ENCODE data around the gene PATL1. TPM values are rescaled to one million over a fixed set of nuclear protein-coding genes. Genes with fewer than 3 reads are reported as not detected.

The PATL1 gene
- total and polyA plus RNA-seq, 2 experiments from 2014 or later: 12.9 to 19.6 TPM

DNA sequence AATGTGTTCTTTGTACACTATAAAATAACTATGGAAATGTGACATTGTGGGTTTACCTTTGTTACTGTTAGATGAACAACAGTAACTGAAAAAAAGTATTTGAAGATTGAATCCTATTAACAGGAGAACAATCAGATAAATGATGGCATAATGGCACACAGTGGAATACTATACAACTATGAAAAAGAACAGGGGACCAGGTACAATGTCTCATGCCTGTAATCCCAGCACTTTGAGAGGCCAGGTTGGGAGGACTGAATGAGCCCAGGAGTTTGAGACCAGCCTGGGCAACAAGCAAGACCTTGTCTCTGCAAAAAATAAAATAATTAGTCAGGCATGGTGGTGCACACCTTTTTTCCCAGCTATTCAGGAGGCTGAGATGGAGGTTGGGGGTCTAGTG lies 38.8 kb downstream of the PATL1 start (continued):
- TF ChIP-seq, protein P1, sequence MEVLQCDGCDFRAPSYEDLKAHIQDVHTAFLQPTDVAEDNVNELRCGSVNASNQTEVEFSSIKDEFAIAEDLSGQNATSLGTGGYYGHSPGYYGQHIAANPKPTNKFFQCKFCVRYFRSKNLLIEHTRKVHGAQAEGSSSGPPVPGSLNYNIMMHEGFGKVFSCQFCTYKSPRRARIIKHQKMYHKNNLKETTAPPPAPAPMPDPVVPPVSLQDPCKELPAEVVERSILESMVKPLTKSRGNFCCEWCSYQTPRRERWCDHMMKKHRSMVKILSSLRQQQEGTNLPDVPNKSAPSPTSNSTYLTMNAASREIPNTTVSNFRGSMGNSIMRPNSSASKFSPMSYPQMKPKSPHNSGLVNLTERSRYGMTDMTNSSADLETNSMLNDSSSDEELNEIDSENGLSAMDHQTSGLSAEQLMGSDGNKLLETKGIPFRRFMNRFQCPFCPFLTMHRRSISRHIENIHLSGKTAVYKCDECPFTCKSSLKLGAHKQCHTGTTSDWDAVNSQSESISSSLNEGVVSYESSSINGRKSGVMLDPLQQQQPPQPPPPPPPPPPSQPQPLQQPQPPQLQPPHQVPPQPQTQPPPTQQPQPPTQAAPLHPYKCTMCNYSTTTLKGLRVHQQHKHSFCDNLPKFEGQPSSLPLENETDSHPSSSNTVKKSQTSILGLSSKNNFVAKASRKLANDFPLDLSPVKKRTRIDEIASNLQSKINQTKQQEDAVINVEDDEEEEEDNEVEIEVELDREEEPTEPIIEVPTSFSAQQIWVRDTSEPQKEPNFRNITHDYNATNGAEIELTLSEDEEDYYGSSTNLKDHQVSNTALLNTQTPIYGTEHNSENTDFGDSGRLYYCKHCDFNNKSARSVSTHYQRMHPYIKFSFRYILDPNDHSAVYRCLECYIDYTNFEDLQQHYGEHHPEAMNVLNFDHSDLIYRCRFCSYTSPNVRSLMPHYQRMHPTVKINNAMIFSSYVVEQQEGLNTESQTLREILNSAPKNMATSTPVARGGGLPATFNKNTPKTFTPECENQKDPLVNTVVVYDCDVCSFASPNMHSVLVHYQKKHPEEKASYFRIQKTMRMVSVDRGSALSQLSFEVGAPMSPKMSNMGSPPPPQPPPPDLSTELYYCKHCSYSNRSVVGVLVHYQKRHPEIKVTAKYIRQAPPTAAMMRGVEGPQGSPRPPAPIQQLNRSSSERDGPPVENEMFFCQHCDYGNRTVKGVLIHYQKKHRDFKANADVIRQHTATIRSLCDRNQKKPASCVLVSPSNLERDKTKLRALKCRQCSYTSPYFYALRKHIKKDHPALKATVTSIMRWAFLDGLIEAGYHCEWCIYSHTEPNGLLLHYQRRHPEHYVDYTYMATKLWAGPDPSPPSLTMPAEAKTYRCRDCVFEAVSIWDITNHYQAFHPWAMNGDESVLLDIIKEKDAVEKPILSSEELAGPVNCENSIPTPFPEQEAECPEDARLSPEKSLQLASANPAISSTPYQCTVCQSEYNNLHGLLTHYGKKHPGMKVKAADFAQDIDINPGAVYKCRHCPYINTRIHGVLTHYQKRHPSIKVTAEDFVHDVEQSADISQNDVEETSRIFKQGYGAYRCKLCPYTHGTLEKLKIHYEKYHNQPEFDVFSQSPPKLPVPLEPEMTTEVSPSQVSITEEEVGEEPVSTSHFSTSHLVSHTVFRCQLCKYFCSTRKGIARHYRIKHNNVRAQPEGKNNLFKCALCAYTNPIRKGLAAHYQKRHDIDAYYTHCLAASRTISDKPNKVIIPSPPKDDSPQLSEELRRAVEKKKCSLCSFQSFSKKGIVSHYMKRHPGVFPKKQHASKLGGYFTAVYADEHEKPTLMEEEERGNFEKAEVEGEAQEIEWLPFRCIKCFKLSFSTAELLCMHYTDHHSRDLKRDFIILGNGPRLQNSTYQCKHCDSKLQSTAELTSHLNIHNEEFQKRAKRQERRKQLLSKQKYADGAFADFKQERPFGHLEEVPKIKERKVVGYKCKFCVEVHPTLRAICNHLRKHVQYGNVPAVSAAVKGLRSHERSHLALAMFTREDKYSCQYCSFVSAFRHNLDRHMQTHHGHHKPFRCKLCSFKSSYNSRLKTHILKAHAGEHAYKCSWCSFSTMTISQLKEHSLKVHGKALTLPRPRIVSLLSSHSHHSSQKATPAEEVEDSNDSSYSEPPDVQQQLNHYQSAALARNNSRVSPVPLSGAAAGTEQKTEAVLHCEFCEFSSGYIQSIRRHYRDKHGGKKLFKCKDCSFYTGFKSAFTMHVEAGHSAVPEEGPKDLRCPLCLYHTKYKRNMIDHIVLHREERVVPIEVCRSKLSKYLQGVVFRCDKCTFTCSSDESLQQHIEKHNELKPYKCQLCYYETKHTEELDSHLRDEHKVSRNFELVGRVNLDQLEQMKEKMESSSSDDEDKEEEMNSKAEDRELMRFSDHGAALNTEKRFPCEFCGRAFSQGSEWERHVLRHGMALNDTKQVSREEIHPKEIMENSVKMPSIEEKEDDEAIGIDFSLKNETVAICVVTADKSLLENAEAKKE (CRISPR knock-in tag; IDR thresholded peaks at IDR 0.05): no peak
- TF ChIP-seq EZH2 (IDR thresholded peaks at IDR 0.05; ENCODE audit: low read depth, unreplicated experiment) (no peak), EZH2phosphoT487 (IDR thresholded peaks at IDR 0.05; ENCODE audit: unreplicated experiment) (no peak), CREB1 (CRISPR knock-in tag; IDR thresholded peaks at IDR 0.05; ENCODE audit: low read depth) (no peak), NANOG (IDR thresholded peaks at IDR 0.05; ENCODE audit: borderline replicate concordance) (no peak), POLR2AphosphoS5 (IDR thresholded peaks at IDR 0.05; ENCODE audit: low read depth) (no peak), JUNB (IDR thresholded peaks at IDR 0.05; ENCODE audit: unreplicated experiment) (no peak)
- TF ChIP-seq, protein P2, sequence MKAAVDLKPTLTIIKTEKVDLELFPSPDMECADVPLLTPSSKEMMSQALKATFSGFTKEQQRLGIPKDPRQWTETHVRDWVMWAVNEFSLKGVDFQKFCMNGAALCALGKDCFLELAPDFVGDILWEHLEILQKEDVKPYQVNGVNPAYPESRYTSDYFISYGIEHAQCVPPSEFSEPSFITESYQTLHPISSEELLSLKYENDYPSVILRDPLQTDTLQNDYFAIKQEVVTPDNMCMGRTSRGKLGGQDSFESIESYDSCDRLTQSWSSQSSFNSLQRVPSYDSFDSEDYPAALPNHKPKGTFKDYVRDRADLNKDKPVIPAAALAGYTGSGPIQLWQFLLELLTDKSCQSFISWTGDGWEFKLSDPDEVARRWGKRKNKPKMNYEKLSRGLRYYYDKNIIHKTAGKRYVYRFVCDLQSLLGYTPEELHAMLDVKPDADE (IDR thresholded peaks at IDR 0.05): no peak
- TF ChIP-seq, protein P3, sequence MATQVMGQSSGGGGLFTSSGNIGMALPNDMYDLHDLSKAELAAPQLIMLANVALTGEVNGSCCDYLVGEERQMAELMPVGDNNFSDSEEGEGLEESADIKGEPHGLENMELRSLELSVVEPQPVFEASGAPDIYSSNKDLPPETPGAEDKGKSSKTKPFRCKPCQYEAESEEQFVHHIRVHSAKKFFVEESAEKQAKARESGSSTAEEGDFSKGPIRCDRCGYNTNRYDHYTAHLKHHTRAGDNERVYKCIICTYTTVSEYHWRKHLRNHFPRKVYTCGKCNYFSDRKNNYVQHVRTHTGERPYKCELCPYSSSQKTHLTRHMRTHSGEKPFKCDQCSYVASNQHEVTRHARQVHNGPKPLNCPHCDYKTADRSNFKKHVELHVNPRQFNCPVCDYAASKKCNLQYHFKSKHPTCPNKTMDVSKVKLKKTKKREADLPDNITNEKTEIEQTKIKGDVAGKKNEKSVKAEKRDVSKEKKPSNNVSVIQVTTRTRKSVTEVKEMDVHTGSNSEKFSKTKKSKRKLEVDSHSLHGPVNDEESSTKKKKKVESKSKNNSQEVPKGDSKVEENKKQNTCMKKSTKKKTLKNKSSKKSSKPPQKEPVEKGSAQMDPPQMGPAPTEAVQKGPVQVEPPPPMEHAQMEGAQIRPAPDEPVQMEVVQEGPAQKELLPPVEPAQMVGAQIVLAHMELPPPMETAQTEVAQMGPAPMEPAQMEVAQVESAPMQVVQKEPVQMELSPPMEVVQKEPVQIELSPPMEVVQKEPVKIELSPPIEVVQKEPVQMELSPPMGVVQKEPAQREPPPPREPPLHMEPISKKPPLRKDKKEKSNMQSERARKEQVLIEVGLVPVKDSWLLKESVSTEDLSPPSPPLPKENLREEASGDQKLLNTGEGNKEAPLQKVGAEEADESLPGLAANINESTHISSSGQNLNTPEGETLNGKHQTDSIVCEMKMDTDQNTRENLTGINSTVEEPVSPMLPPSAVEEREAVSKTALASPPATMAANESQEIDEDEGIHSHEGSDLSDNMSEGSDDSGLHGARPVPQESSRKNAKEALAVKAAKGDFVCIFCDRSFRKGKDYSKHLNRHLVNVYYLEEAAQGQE (IDR thresholded peaks at IDR 0.05; ENCODE audit: unreplicated experiment): no peak
- TF ChIP-seq, protein P4, sequence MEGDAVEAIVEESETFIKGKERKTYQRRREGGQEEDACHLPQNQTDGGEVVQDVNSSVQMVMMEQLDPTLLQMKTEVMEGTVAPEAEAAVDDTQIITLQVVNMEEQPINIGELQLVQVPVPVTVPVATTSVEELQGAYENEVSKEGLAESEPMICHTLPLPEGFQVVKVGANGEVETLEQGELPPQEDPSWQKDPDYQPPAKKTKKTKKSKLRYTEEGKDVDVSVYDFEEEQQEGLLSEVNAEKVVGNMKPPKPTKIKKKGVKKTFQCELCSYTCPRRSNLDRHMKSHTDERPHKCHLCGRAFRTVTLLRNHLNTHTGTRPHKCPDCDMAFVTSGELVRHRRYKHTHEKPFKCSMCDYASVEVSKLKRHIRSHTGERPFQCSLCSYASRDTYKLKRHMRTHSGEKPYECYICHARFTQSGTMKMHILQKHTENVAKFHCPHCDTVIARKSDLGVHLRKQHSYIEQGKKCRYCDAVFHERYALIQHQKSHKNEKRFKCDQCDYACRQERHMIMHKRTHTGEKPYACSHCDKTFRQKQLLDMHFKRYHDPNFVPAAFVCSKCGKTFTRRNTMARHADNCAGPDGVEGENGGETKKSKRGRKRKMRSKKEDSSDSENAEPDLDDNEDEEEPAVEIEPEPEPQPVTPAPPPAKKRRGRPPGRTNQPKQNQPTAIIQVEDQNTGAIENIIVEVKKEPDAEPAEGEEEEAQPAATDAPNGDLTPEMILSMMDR (conservative IDR thresholded peaks at IDR 0.05; ENCODE audit: low read depth in 2 of 2): no peak
